GM12801 (cell line): ENCODE measurements around the gene PDZK1IP1.

Experiments
- TF ChIP-seq, protein P1 (sequence below): IDR thresholded peaks from one replicate; pipeline ENCODE4 v1.5.1; 2011; ENCODE audit warnings: control low read depth; ENCODE audit not compliant: insufficient read length; ENCODE audit errors: extremely low read depth

PDZK1IP1 gene

GRCh38 chr1:47189844-47190508 lies at the start of gene PDZK1IP1:
TSS of gene PDZK1IP1 (minus strand) at chr1:47190036. CDS start at chr1:47189932, 104 bp downstream.
- TF ChIP-seq, protein P1, sequence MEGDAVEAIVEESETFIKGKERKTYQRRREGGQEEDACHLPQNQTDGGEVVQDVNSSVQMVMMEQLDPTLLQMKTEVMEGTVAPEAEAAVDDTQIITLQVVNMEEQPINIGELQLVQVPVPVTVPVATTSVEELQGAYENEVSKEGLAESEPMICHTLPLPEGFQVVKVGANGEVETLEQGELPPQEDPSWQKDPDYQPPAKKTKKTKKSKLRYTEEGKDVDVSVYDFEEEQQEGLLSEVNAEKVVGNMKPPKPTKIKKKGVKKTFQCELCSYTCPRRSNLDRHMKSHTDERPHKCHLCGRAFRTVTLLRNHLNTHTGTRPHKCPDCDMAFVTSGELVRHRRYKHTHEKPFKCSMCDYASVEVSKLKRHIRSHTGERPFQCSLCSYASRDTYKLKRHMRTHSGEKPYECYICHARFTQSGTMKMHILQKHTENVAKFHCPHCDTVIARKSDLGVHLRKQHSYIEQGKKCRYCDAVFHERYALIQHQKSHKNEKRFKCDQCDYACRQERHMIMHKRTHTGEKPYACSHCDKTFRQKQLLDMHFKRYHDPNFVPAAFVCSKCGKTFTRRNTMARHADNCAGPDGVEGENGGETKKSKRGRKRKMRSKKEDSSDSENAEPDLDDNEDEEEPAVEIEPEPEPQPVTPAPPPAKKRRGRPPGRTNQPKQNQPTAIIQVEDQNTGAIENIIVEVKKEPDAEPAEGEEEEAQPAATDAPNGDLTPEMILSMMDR, result no peak

- TF ChIP-seq, protein P1, result no peak
These were observed 49.2 kb upstream of the PDZK1IP1 start for GRCh38 chr1:47238935-47239592.

- TF ChIP-seq, protein P1, result no peak
These were observed 46.0 kb upstream of the PDZK1IP1 start for GRCh38 chr1:47235806-47236205.

DNA sequence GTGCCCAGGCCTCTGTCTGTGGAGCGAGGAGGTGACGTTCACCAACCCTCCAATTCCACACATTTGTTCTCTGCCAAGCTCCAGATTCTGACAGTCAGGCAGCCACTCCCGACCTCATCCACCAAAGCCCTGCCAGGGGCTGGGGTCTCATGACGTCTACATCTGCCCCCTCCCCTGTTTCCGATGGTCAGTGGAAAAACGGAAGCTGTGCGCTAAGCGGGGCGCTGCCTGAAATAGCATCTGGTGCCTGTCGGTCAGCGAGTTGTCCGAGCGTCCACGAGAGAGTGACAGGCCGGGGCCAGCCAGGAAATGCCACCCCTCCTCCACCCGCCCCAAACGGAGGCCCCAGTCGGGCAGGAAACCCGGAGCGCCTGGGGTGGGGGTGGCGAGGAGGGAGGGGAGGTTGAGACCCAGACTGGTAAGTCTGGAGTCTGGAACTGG lies 45.4 kb upstream of the PDZK1IP1 start:
- TF ChIP-seq, protein P1, result no peak

- TF ChIP-seq, protein P1, result no peak
These were observed 43.4 kb upstream of the PDZK1IP1 start for GRCh38 chr1:47233186-47233585.

- TF ChIP-seq, protein P1, result no peak
These were observed 42.5 kb upstream of the PDZK1IP1 start, which contains the start of gene TAL1 for GRCh38 chr1:47232187-47232874. TSS of gene TAL1 (minus strand) at chr1:47232225. CDS start at chr1:47225888, 6,337 bp downstream.
